Measurements from ENCODE around the gene GAS7.

The GAS7 gene

GRCh38 chr17:9953492-9953891 is 244.9 kb downstream of the GAS7 start:
- TF ChIP-seq CTCF (IDR thresholded peaks at IDR 0.05) = no peak

GRCh38 chr17:9951803-9952202 is 246.6 kb downstream of the GAS7 start:
- TF ChIP-seq CTCF (IDR thresholded peaks at IDR 0.05) = no peak

- TF ChIP-seq CTCF (IDR thresholded peaks at IDR 0.05) = no peak
Observed at GRCh38 chr17:9948928-9949327, 249.5 kb downstream of the GAS7 start.

- TF ChIP-seq CTCF (IDR thresholded peaks at IDR 0.05) = no peak
Observed at GRCh38 chr17:9944704-9945103, 253.7 kb downstream of the GAS7 start.

- TF ChIP-seq CTCF (IDR thresholded peaks at IDR 0.05) = no peak
Observed at GRCh38 chr17:9943343-9943742, 255.1 kb downstream of the GAS7 start.

GRCh38 chr17:9942885-9943284 is 255.5 kb downstream of the GAS7 start:
- TF ChIP-seq CTCF (IDR thresholded peaks at IDR 0.05) = no peak

- TF ChIP-seq CTCF (IDR thresholded peaks at IDR 0.05) = no peak
Observed at GRCh38 chr17:9941305-9941704, 257.1 kb downstream of the GAS7 start.

GRCh38 chr17:9940841-9941240 is 257.6 kb downstream of the GAS7 start:
- no peak for TF ChIP-seq CTCF (IDR thresholded peaks at IDR 0.05)
